GM12878 (cell line): ENCODE data around the gene SORBS1.

Experiments used
- BRCA1 ChIP-seq: IDR thresholded peaks from 2 replicates; pipeline ENCODE4 v1.6.1; 2011; ENCODE audit warnings: low read depth, low read length, improper control_type of control experiment
- SIN3A ChIP-seq: IDR thresholded peaks from 2 replicates; pipeline ENCODE4 v1.6.1; 2012; ENCODE audit warnings: low read depth, low read length, improper control_type of control experiment
- TF ChIP-seq, protein P1 (sequence below), 3 experiments: IDR thresholded peaks in 2 of 3; conservative IDR thresholded peaks in 1 of 3; 2 replicates each; pipeline ENCODE4 v1.5.1; 2011; ENCODE audit warnings: low read depth in 3 of 3, low read length in 3 of 3, mild to moderate bottlenecking in 3 of 3, control low read depth in 2 of 3, moderate library complexity in 2 of 3, inconsistent platforms in 1 of 3, mixed read lengths in 1 of 3; ENCODE audit not compliant: control insufficient read depth in 2 of 3, insufficient read depth in 1 of 3; ENCODE audit errors: extremely low read depth in 1 of 3

DNA sequence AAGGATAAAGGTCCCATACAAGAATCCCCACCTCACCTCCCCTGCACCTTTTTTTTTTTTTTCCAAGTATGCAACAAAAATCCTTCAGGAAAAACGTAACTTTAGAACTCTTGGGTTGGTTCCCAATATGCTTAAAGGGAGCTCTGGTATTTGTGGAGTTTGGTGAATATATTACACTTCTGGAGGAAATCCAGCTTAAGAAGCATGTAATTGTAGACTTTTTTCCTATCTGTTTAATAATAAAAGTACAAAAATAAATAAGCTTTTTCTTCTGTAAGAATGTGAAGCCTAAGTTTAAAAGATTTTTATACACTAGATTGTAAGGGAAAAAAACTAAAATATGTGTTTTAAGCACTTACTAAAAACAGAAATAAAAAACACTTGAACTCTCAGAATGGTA lies 102.3 kb downstream of the SORBS1 start:
- TF ChIP-seq SIN3A: no peak
- TF ChIP-seq, protein P1, sequence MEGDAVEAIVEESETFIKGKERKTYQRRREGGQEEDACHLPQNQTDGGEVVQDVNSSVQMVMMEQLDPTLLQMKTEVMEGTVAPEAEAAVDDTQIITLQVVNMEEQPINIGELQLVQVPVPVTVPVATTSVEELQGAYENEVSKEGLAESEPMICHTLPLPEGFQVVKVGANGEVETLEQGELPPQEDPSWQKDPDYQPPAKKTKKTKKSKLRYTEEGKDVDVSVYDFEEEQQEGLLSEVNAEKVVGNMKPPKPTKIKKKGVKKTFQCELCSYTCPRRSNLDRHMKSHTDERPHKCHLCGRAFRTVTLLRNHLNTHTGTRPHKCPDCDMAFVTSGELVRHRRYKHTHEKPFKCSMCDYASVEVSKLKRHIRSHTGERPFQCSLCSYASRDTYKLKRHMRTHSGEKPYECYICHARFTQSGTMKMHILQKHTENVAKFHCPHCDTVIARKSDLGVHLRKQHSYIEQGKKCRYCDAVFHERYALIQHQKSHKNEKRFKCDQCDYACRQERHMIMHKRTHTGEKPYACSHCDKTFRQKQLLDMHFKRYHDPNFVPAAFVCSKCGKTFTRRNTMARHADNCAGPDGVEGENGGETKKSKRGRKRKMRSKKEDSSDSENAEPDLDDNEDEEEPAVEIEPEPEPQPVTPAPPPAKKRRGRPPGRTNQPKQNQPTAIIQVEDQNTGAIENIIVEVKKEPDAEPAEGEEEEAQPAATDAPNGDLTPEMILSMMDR (IDR thresholded peaks at IDR 0.05 in 2 of 3, conservative IDR thresholded peaks at IDR 0.05 in 1 of 3; ENCODE audit: control insufficient read depth in 2 of 3, extremely low read depth in 1 of 3, insufficient read depth in 1 of 3, low read depth in 3 of 3, low read length in 3 of 3): no peak
- TF ChIP-seq BRCA1: no peak
